ENCODE results near the gene PDE10A. TPM values are rescaled to one million over a fixed set of nuclear protein-coding genes. Genes with fewer than 3 reads are reported as not detected.

The PDE10A gene
- total RNA-seq, 1 experiment from 2014 or later = 2.1 TPM

GRCh38 chr6:165655191-165655590 is 7.8 kb downstream of the PDE10A start:
- BruUV-seq (replicated peaks) = no TSS peak
- CTCF ChIA-PET = interaction anchor here (0.6 kb wide), 1 partner anchor 11 kb away, joined by 4 read pairs; no protein-coding TSS in a partner anchor

GRCh38 chr6:165654144-165654543 is 8.9 kb downstream of the PDE10A start:
- Histone ChIP-seq H3K4me3 (ENCODE audit: low read length) (no peak overlapping the region), H3K9me3 (ENCODE audit: low read length) (no peaks in the 10 kb centered on the region), H3K4me2 (ENCODE audit: low read length) (no peak overlapping the region), H3K27ac (ENCODE audit: low read length) (no peak overlapping the region), H3K27me3 (ENCODE audit: low read length) (0 out of 2 replicates have a peak, but pooled peaks cover 5% of the 10 kb centered on the region), H3F3A (ENCODE audit: low read length, unreplicated experiment) (no peaks in the 10 kb centered on the region), H4K20me1 (ENCODE audit: low read length) (no peaks in the 10 kb centered on the region), H3K36me3 (ENCODE audit: low read depth, low read length) (no peaks in the 10 kb centered on the region), H2AFZ (ENCODE audit: low read length) (no peak overlapping the region), H3K9me2 (replicated peaks; ENCODE audit: low read length) (no peaks in the 10 kb centered on the region), H3K4me1 (ENCODE audit: insufficient read depth, low read length) (no peaks in the 10 kb centered on the region), H3K79me2 (ENCODE audit: low read length) (no peaks in the 10 kb centered on the region), H3K9ac (ENCODE audit: low read length) (no peak overlapping the region)
- BruUV-seq (replicated peaks) = no TSS peak
- no peak for DNase-seq
- ATAC-seq = no peak
- ChIA-PET CTCF (no interaction called here), POLR2A (ENCODE audit: unreplicated experiment) (no interaction called here)
- TF ChIP-seq CTCF (conservative IDR thresholded peaks at IDR 0.05; ENCODE audit: low read depth, low read length) = no peak
- no peak for TF ChIP-seq EZH2phosphoT487 (IDR thresholded peaks at IDR 0.05; ENCODE audit: borderline replicate concordance, low read length)
- TF ChIP-seq EZH2 (IDR thresholded peaks at IDR 0.05; ENCODE audit: low read length, unreplicated experiment) = no peak
- intact Hi-C loops (cut with micrococcal nuclease) = no loop called here

More at GRCh38 chr6:165655191-165655590, 7.8 kb downstream of the PDE10A start:
- Histone ChIP-seq H3K36me3 (ENCODE audit: low read depth, low read length) (no peaks in the 10 kb centered on the region), H3K9ac (ENCODE audit: low read length) (no peak overlapping the region), H3K4me2 (ENCODE audit: low read length) (no peak overlapping the region), H3K9me2 (replicated peaks; ENCODE audit: low read length) (no peaks in the 10 kb centered on the region), H4K20me1 (ENCODE audit: low read length) (no peaks in the 10 kb centered on the region), H3K4me3 (ENCODE audit: low read length) (no peak overlapping the region), H3K27ac (ENCODE audit: low read length) (no peak overlapping the region), H3K9me3 (ENCODE audit: low read length) (no peaks in the 10 kb centered on the region), H3K4me1 (ENCODE audit: insufficient read depth, low read length) (no peaks in the 10 kb centered on the region), H3K27me3 (ENCODE audit: low read length) (peaks cover 8% of the 10 kb centered on the region), H3F3A (ENCODE audit: low read length, unreplicated experiment) (no peaks in the 10 kb centered on the region), H2AFZ (ENCODE audit: low read length) (no peak overlapping the region), H3K79me2 (ENCODE audit: low read length) (no peaks in the 10 kb centered on the region)
- ATAC-seq (no peak), DNase-seq (no peak)
- POLR2A ChIA-PET (ENCODE audit: unreplicated experiment) = no interaction called here
- intact Hi-C loops (cut with micrococcal nuclease) = no loop called here
- TF ChIP-seq EZH2phosphoT487 (IDR thresholded peaks at IDR 0.05; ENCODE audit: borderline replicate concordance, low read length) = no peak
- no peak for TF ChIP-seq EZH2 (IDR thresholded peaks at IDR 0.05; ENCODE audit: low read length, unreplicated experiment)
- no peak for TF ChIP-seq CTCF (conservative IDR thresholded peaks at IDR 0.05; ENCODE audit: low read depth, low read length)

GRCh38 chr6:165653607-165654006 is 9.4 kb downstream of the PDE10A start:
- H3K9ac ChIP-seq (ENCODE audit: low read length) = no peak overlapping the region
- H2AFZ ChIP-seq (ENCODE audit: low read length) = no peak overlapping the region
- POLR2A ChIA-PET (ENCODE audit: unreplicated experiment) = no interaction called here
- H3K4me1 ChIP-seq (ENCODE audit: insufficient read depth, low read length) = no peaks in the 10 kb centered on the region
- intact Hi-C loops (cut with micrococcal nuclease) = no loop called here
- H3F3A ChIP-seq (ENCODE audit: low read length, unreplicated experiment) = no peaks in the 10 kb centered on the region
- no peaks in the 10 kb centered on the region for H3K79me2 ChIP-seq (ENCODE audit: low read length)
- no peak overlapping the region for H3K27ac ChIP-seq (ENCODE audit: low read length)
- no peaks in the 10 kb centered on the region for H3K36me3 ChIP-seq (ENCODE audit: low read depth, low read length)
- H3K9me2 ChIP-seq (replicated peaks; ENCODE audit: low read length) = no peaks in the 10 kb centered on the region
- no peak overlapping the region for H3K4me2 ChIP-seq (ENCODE audit: low read length)
- no peak for TF ChIP-seq EZH2phosphoT487 (IDR thresholded peaks at IDR 0.05; ENCODE audit: borderline replicate concordance, low read length)
- no peak for TF ChIP-seq EZH2 (IDR thresholded peaks at IDR 0.05; ENCODE audit: low read length, unreplicated experiment)
- TF ChIP-seq CTCF (conservative IDR thresholded peaks at IDR 0.05; ENCODE audit: low read depth, low read length) = no peak
- H3K4me3 ChIP-seq (ENCODE audit: low read length) = no peak overlapping the region
- H3K27me3 ChIP-seq (ENCODE audit: low read length) = 0 out of 2 replicates have a peak, but pooled peaks cover 5% of the 10 kb centered on the region
- no TSS peak for BruUV-seq (replicated peaks)
- DNase-seq (no peak), ATAC-seq (no peak)
- no peaks in the 10 kb centered on the region for H4K20me1 ChIP-seq (ENCODE audit: low read length)
- CTCF ChIA-PET = no interaction called here
- H3K9me3 ChIP-seq (ENCODE audit: low read length) = no peaks in the 10 kb centered on the region

Measured in PC-3 (cell line).